ENCODE data around the gene EPB41L3.

The EPB41L3 gene

GRCh38 chr18:5452943-5453443 is 90.8 kb downstream of the EPB41L3 start:
- TF ChIP-seq CTCF (IDR thresholded peaks at IDR 0.05; ENCODE audit: control extremely low read depth, extremely low read depth, low read depth, missing control alignments) = no peak
- ChIA-PET CTCF (interaction anchor here (1.1 to 1.6 kb wide), 2 partner anchors 26 to 32 kb away, joined by 3 to 4 read pairs; no protein-coding TSS in a partner anchor), POLR2A (no interaction called here)
- DNase-seq (ENCODE audit: extremely low spot score) = no peak

- TF ChIP-seq CTCF (IDR thresholded peaks at IDR 0.05; ENCODE audit: control extremely low read depth, extremely low read depth, low read depth, missing control alignments) = no peak
- ChIA-PET CTCF (no interaction called here), POLR2A (interaction anchor here (0.7 kb wide), 1 partner anchor 1408 kb away, joined by 4 read pairs; no protein-coding TSS in a partner anchor)
- no peak for DNase-seq (ENCODE audit: extremely low spot score)
These were observed 91.9 kb downstream of the EPB41L3 start for GRCh38 chr18:5451871-5452270.

GRCh38 chr18:5451150-5451549 is 92.6 kb downstream of the EPB41L3 start:
- DNase-seq (ENCODE audit: extremely low spot score) = no peak
- POLR2A ChIA-PET = no interaction called here
- TF ChIP-seq CTCF (IDR thresholded peaks at IDR 0.05; ENCODE audit: control extremely low read depth, extremely low read depth, low read depth, missing control alignments) = no peak
- CTCF ChIA-PET = no interaction called here

DNA sequence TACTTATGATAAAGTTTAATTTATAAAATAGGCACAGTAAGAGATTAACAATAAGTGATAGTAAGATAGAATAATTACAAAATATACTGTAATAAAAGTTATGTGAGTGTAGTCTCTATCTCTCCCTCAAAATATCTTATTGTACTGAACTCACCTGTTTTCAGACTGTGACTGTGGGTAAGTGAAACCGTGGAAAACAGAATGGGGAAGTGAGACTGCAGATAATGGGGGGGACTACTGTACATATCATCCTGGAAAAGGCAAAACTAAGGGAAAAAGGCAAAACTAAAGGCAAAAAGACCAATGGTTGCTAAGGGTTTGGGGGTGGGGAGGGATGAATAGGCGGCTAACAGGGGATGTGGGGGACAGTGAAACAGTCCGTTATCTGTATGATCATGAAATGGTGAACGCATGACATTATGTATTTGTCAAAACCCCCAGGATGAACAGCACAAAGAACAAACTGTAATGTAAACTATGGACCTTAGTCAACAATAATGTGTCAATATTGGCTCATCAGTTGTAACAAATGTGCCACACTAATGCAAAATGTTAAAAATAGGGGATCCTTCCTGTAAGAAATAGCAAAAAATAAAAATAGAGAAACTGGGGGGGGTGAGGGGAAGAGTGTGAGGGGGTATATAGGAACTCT is 93.8 kb downstream of the EPB41L3 start:
- DNase-seq (ENCODE audit: extremely low spot score) = no peak
- ChIA-PET CTCF (no interaction called here), POLR2A (no interaction called here)
- TF ChIP-seq CTCF (IDR thresholded peaks at IDR 0.05; ENCODE audit: control extremely low read depth, extremely low read depth, low read depth, missing control alignments) = no peak

DNA sequence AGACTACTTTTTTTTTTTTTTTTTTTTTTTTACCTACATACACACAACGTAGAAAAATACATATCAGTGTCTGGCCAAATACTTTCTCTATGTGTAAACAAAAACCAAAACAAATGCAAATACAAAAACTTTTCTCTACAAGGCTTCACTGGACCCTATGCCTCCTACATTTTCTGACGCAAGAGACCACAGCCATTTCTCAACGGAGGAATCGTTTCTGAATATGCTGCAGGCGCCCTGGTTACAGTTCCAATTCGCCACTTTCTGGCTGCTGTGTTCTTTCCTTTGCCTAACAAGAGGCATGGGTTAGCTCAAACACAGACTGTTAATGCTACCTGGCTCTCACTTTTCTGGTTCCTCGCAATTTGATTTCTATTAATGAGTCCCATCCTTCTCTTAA is 96.4 kb downstream of the EPB41L3 start:
- TF ChIP-seq CTCF (IDR thresholded peaks at IDR 0.05; ENCODE audit: control extremely low read depth, extremely low read depth, low read depth, missing control alignments) = no peak
- no peak for DNase-seq (ENCODE audit: extremely low spot score)
- ChIA-PET CTCF (interaction anchor here (0.7 kb wide), 1 partner anchor 375 kb away, joined by 3 read pairs; no protein-coding TSS in a partner anchor), POLR2A (no interaction called here)

GRCh38 chr18:5444847-5445246 is 99.0 kb downstream of the EPB41L3 start:
- no peak for TF ChIP-seq CTCF (IDR thresholded peaks at IDR 0.05; ENCODE audit: control extremely low read depth, extremely low read depth, low read depth, missing control alignments)
- ChIA-PET CTCF (no interaction called here), POLR2A (no interaction called here)
- peak; percentile 14 for DNase-seq (ENCODE audit: extremely low spot score)
